ENCODE measurements around the gene SH3D19.

GRCh38 chr4:151325949-151326246 is 493 bp upstream of the SH3D19 start:
- TF ChIP-seq NFIC (IDR thresholded peaks at IDR 0.05) (no peak), EP300 (IDR thresholded peaks at IDR 0.05; ENCODE audit: borderline replicate concordance) (no peak), CEBPB (IDR thresholded peaks at IDR 0.05) (no peak), MAX (IDR thresholded peaks at IDR 0.05) (no peak; the same call in 1 of the 2 replicates), EGR1 (IDR thresholded peaks at IDR 0.05) (no peak), YY1 (IDR thresholded peaks at IDR 0.05; ENCODE audit: low read depth) (no peak), RAD21 (IDR thresholded peaks at IDR 0.05; ENCODE audit: low read depth) (no peak), REST (IDR thresholded peaks at IDR 0.05; ENCODE audit: low read depth) (no peak), TEAD4 (IDR thresholded peaks at IDR 0.05) (no peak), CREB1 (IDR thresholded peaks at IDR 0.05; ENCODE audit: low read depth) (no peak), TAF1 (IDR thresholded peaks at IDR 0.05; ENCODE audit: low read depth) (no peak), TCF12 (IDR thresholded peaks at IDR 0.05; ENCODE audit: low read depth) (no peak)

All from Ishikawa (cell line).